Measurements from ENCODE around the gene TMEM201.

- TF ChIP-seq CTCF (conservative IDR thresholded peaks at IDR 0.05) (no peak), EZH2 (IDR thresholded peaks at IDR 0.05; ENCODE audit: low read depth) (no peak)
Observed at GRCh38 chr1:9654051-9654833, 65.5 kb downstream of the TMEM201 start.

Data from PC-9 (cell line).